ENCODE measurements around the gene KIDINS220.
A peak's percentile ranks its signal among the peaks of the same experiment; 100 is the strongest.

The KIDINS220 gene

DNA sequence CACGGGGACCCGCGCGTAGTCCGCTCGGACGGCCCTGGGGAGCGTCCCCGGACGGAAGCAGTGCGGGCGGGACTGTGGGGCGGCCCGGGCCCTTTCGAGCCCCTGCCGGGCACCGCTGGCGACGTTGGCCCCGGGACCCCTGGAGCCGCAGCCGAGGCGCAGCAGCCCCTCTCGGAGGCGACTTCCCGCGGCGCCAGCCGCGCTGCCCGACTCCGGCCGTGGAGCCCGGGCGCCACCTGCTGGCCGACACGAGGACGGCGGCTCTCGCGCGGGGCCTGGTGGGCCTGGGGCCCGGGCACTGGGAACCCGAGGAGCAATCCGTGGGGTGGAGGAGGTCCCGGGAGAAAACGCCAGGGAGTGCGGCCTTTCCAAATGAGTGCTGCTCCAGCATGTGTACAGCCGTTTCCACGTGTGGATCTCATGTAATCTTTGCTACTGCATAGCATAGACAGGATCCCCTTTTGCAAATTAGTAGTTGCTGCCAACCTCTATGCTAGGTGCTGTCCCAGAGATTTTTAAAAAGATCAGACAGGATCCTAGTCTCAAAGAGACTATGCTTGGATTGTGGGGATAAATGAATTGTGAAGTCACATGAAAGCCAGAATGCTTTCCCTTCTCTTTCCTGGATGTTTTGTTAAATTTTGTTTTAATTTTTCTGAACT, 151.6 kb downstream of the KIDINS220 start:
- peak; percentile 82 to 86 for DNase-seq

GRCh38 chr2:8684878-8685696, 152.3 kb downstream of the KIDINS220 start:
- peak; percentile 72 to 76 for DNase-seq

GRCh38 chr2:8684540-8684877, 152.9 kb downstream of the KIDINS220 start:
- peak; percentile 53 to 65 for DNase-seq

- peak; percentile 47 to 57 for DNase-seq
Measured at GRCh38 chr2:8682719-8683667, 154.4 kb downstream of the KIDINS220 start.

DNA sequence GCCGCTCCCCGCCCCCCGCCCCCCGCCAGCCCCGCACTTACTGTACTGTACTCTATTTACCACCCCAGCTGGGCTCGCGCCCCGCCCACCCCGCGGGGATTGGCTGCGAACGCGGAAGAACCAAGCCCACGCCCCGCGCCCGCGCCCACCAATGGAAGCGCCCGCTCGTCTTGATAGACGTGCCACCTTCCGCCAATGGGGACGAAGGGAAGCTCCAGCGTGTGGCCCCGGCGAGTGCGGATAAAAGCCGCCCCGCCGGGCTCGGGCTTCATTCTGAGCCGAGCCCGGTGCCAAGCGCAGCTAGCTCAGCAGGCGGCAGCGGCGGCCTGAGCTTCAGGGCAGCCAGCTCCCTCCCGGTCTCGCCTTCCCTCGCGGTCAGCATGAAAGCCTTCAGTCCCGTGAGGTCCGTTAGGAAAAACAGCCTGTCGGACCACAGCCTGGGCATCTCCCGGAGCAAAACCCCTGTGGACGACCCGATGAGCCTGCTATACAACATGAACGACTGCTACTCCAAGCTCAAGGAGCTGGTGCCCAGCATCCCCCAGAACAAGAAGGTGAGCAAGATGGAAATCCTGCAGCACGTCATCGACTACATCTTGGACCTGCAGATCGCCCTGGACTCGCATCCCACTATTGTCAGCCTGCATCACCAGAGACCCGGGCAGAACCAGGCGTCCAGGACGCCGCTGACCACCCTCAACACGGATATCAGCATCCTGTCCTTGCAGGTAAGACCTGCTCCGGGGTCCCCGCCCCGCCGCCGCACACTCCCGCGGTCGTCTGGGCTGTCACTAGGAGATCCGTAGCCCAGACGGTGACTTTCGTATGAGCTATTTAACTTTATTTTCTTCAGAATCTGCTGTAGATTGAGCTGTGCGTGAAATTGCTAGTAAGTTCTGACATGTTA, 155.4 kb downstream of the KIDINS220 start, which contains the start of gene ID2:
TSS of gene ID2 (plus strand) at position 271 of the 907 bp plus-strand sequence. CDS start at position 381, 110 bp downstream.
- DNase-seq: peak; percentile 98 to 99

GRCh38 chr2:8680822-8681760, 156.3 kb downstream of the KIDINS220 start:
- DNase-seq: peak; percentile 83 to 90

DNA sequence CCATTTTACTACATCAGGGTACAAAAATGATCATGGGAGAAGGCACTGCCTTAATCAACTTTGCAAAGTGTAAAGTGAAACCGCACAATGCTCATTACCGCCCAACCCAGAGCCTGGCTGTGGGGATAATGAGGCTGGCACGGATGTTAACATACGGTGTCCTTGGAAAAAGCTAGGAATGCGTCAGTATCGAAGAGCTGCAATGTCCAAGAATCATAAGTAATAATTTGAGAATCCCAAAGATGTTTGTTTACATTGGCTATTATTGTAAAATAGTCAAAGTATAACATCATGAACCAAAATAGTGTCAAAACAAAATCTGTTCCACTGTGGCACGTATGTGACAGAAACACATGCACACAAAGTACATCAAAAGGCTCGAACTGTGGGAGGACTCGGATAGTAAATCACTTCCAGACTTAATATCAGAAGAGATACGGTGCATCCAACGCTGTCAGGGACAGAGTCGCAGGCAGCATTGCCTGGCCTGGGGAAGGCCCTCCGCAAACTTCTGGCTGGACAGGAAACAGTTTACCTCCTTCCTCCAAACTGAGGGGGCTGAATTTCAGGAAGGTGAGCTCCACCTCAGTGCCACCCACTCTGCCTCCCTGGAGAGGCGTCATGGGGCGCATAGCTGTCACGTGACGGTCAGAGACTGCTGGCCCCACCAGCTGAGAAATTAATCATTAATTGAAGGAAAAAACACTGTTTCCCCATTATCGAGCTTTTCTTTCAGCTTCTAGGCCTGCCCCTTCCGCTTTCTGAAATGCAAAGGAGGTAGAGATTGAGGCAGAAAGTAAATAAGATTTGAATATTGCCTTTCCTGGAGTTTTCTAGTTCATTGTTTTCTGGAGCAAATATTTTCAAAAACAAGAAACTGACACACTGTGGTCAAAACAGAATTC, 157.3 kb downstream of the KIDINS220 start:
- DNase-seq: peak in 1 of 2 experiments; percentile 15

- no peak for DNase-seq
Measured at GRCh38 chr2:8679567-8679826, 157.9 kb downstream of the KIDINS220 start.

Measured in activated CD4-positive, alpha-beta T cell treated with anti-CD3 and anti-CD28 coated beads, Interleukin-2, amount 50 U/mL, for 48 hours (primary cell).